ENCODE measurements around the gene NAV2. TPM values are rescaled to one million over a fixed set of nuclear protein-coding genes. Genes with fewer than 3 reads are reported as not detected.

The NAV2 gene
- total RNA-seq, 2 experiments from 2014 or later: 0.23 to 0.36 TPM

DNA sequence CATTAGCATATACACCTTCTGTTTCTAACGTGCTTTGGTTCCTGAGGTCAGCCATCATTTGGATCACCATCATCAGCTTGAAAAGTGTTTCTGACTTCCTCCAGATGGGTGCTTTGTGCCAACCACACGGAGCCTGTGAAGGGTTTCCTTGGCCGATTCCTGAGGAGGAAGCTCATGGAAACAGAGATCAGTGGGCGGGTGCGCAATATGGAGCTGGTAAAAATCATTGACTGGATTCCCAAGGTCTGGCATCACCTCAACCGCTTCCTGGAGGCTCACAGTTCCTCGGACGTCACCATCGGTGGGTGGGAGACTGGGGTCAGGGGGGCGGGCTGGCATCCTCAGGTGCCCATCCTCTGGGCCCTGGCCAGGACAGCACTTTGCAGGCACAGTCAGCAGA lies 392.8 kb downstream of the NAV2 start:
- ChIA-PET CTCF (interaction anchor here (0.9 to 1.8 kb wide), 3 partner anchors 11 to 64 kb away, joined by 3 to 6 read pairs (median 3); no protein-coding TSS in a partner anchor), POLR2A (no interaction called here)
- TF ChIP-seq, protein P1, sequence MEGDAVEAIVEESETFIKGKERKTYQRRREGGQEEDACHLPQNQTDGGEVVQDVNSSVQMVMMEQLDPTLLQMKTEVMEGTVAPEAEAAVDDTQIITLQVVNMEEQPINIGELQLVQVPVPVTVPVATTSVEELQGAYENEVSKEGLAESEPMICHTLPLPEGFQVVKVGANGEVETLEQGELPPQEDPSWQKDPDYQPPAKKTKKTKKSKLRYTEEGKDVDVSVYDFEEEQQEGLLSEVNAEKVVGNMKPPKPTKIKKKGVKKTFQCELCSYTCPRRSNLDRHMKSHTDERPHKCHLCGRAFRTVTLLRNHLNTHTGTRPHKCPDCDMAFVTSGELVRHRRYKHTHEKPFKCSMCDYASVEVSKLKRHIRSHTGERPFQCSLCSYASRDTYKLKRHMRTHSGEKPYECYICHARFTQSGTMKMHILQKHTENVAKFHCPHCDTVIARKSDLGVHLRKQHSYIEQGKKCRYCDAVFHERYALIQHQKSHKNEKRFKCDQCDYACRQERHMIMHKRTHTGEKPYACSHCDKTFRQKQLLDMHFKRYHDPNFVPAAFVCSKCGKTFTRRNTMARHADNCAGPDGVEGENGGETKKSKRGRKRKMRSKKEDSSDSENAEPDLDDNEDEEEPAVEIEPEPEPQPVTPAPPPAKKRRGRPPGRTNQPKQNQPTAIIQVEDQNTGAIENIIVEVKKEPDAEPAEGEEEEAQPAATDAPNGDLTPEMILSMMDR (IDR thresholded peaks at IDR 0.05): no peak
- H3K9me3 Mint-ChIP-seq: no peaks in the 10 kb centered on the region
- no peaks in the 10 kb centered on the region for H3K4me1 Mint-ChIP-seq (ENCODE audit: low read depth)
- no peak for DNase-seq
- H3K4me3 Mint-ChIP-seq: no peak overlapping the region
- H3K27me3 Mint-ChIP-seq: no peaks in the 10 kb centered on the region
- H3K36me3 Mint-ChIP-seq (ENCODE audit: low read depth): no peaks in the 10 kb centered on the region
- no peak for ATAC-seq
- intact Hi-C loops (cut with micrococcal nuclease): no loop called here
- no peak overlapping the region for H3K27ac Mint-ChIP-seq

DNA sequence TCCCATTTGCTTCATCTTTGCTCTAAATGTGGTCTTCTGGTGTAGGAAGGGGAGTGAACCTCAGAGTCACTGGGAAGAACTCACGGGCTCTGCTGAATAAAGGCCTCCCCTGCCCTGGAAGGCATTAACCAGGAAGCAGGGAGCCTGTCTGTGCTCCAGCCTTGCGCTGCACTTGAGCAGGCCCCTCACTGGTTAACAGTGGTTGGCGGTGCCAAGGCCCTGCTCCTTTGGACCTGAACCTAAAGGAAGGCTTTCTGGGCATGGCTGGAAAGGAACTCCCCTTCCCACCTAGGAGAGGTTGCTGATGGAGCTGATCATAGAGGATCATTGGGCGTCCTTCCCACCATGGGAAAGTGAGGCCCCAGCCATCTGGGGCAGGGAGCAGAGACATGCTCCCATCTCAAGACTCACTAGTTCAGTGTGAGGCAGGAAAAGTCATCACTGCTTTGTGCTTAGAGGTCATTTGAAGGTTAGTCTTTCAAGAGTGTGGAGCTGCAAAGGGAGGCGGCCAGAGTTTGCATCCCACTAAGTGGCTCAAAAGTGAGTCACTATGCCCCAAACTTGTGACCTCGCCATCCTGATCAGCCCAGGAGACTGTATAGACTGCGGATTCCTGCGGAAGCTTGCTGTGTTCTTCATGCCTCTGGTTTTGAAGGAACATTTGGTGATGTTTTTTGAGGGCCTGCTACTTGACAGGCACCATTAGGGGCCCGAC lies 397.3 kb downstream of the NAV2 start:
- POLR2A ChIA-PET: no interaction called here
- intact Hi-C loops (cut with micrococcal nuclease): loop anchor here (5.0 kb wide), 1 partner anchor 158 kb away; no protein-coding TSS in a partner anchor
- CTCF ChIA-PET: interaction anchor here (1.0 to 5.1 kb wide), 6 partner anchors 11 to 269 kb away, joined by 3 to 34 read pairs (median 6); no protein-coding TSS in a partner anchor

DNA sequence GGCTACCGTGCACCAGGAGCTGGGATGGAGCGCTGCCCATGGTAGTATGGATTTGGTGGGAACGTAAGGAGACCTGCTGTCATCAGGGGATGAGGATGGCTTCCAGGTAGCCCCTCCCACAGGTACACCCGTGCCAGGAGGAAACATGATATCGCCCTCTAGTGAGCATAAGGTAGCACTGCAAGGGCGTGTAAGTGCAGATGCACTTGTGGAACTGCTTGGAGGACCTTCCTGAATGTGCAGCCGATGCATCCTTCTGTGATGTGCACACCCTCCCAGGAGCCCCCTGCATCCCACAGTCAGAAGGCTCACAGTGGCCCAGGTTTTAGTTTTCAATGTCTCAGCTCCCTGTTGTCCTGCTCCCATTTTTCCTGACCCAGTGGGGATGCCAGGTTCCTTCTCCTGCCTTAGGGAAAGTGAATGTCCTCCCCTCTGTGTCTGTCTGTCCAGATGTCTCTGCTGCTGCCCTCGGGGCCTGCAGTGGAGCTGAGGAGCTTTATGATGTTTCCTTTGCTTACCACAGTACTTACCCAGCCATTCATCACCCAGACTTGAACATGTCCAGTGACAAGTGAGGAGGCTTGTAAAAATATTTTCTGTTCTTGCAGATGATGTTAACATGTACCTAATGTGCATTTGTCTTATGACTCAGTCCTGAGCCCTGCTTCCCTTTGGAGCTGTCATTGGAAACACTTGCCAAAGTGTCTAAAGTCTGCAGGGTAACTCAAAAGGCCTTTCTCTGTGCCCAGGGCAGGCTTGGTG lies 398.5 kb downstream of the NAV2 start:
- no peaks in the 10 kb centered on the region for H3K36me3 Mint-ChIP-seq (ENCODE audit: low read depth)
- CTCF ChIA-PET: interaction anchor here (1.0 to 5.1 kb wide), 12 partner anchors 12 to 268 kb away, joined by 3 to 34 read pairs (median 4); no protein-coding TSS in a partner anchor

More for the DNA sequence above, 397.3 kb downstream of the NAV2 start:
- Mint-ChIP-seq H3K36me3 (ENCODE audit: low read depth) (no peaks in the 10 kb centered on the region), H3K4me3 (no peak overlapping the region), H3K27me3 (peaks cover 6% of the 10 kb centered on the region), H3K4me1 (ENCODE audit: low read depth) (no peaks in the 10 kb centered on the region), H3K27ac (no peak overlapping the region), H3K9me3 (no peaks in the 10 kb centered on the region)
- TF ChIP-seq, protein P1 (IDR thresholded peaks at IDR 0.05): no peak
- DNase-seq (no peak), ATAC-seq (no peak)

DNA sequence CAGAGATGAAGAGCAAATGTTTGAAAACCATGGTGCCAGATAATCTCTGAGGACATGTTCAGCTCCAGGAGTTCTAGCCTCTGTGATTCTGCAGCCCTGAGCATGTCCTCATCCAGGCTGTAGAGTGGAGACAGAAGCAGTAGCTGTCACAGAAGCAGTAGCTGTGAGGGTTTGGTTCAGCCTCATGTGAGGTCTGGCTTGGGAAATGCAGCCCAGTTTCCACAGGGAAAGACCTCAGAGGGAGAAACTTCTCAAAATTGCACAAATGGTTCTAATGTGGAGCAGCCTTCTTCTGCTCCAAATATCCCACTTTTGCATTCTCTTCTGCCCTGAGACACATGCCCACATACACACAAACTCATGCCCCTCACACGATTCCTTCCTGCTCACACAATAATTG lies 399.2 kb downstream of the NAV2 start:
- TF ChIP-seq, protein P1 (IDR thresholded peaks at IDR 0.05): no peak
- H3K27me3 Mint-ChIP-seq: peaks cover 6% of the 10 kb centered on the region
- H3K27ac Mint-ChIP-seq: no peak overlapping the region
- no peaks in the 10 kb centered on the region for H3K4me1 Mint-ChIP-seq (ENCODE audit: low read depth)
- intact Hi-C loops (cut with micrococcal nuclease): loop anchor here (5.0 kb wide), 1 partner anchor 160 kb away; no protein-coding TSS in a partner anchor
- ATAC-seq: no peak
- ChIA-PET POLR2A (no interaction called here), CTCF (interaction anchor here (0.7 to 5.7 kb wide), 12 partner anchors 16 to 224 kb away, joined by 3 to 34 read pairs (median 4); no protein-coding TSS in a partner anchor)
- H3K9me3 Mint-ChIP-seq: no peaks in the 10 kb centered on the region
- no peak overlapping the region for H3K4me3 Mint-ChIP-seq
- H3K36me3 Mint-ChIP-seq (ENCODE audit: low read depth): no peaks in the 10 kb centered on the region
- no peak for DNase-seq

More for the DNA sequence above, 398.5 kb downstream of the NAV2 start:
- Mint-ChIP-seq H3K4me3 (no peak overlapping the region), H3K4me1 (ENCODE audit: low read depth) (no peaks in the 10 kb centered on the region), H3K27ac (no peak overlapping the region), H3K9me3 (no peaks in the 10 kb centered on the region), H3K27me3 (peaks cover 6% of the 10 kb centered on the region)
- TF ChIP-seq, protein P1 (IDR thresholded peaks at IDR 0.05): peak; percentile 89
- POLR2A ChIA-PET: no interaction called here
- intact Hi-C loops (cut with micrococcal nuclease): loop anchor here (5.0 kb wide), 1 partner anchor 159 kb away; no protein-coding TSS in a partner anchor
- DNase-seq: peak; percentile 66
- peak; percentile 90 for ATAC-seq
